ENCODE measurements around the gene ANAPC5.

The ANAPC5 gene

GRCh38 chr12:121351820-121352681 lies at the start of gene ANAPC5:
Gene ANAPC5 (minus strand): TSS chr12:121352411. CDS start chr12:121352340, 71 bp downstream.
- TF ChIP-seq CTCF (IDR thresholded peaks at IDR 0.05; ENCODE audit: borderline replicate concordance, control extremely low read depth, extremely low read depth, insufficient read depth, missing control alignments), result no peak
- in situ Hi-C loops (cut with MboI; ENCODE audit: low sequenced_read_pairs, unreplicated experiment), result no loop called here
- DNase-seq (ENCODE audit: low spot score), result peak; percentile 97

- in situ Hi-C loops (cut with MboI; ENCODE audit: low sequenced_read_pairs, unreplicated experiment), result no loop called here
- TF ChIP-seq CTCF (IDR thresholded peaks at IDR 0.05; ENCODE audit: borderline replicate concordance, control extremely low read depth, extremely low read depth, insufficient read depth, missing control alignments), result no peak
- DNase-seq (ENCODE audit: low spot score), result peak; percentile 62
These were observed 48.3 kb upstream of the ANAPC5 start for GRCh38 chr12:121400332-121401139.

GRCh38 chr12:121399391-121400331 lies 47.5 kb upstream of the ANAPC5 start, which contains the start of gene RNF34:
Gene RNF34 (plus strand): TSS chr12:121400118. CDS start chr12:121400213, 95 bp downstream.
- peak; percentile 99 for DNase-seq (ENCODE audit: low spot score)
- in situ Hi-C loops (cut with MboI; ENCODE audit: low sequenced_read_pairs, unreplicated experiment), result no loop called here
- no peak for TF ChIP-seq CTCF (IDR thresholded peaks at IDR 0.05; ENCODE audit: borderline replicate concordance, control extremely low read depth, extremely low read depth, insufficient read depth, missing control alignments)

- in situ Hi-C loops (cut with MboI; ENCODE audit: low sequenced_read_pairs, unreplicated experiment), result no loop called here
- no peak for DNase-seq (ENCODE audit: low spot score)
- TF ChIP-seq CTCF (IDR thresholded peaks at IDR 0.05; ENCODE audit: borderline replicate concordance, control extremely low read depth, extremely low read depth, insufficient read depth, missing control alignments), result no peak
These were observed 46.1 kb upstream of the ANAPC5 start for GRCh38 chr12:121398355-121398754.

GRCh38 chr12:121397521-121397920 lies 45.3 kb upstream of the ANAPC5 start:
- in situ Hi-C loops (cut with MboI; ENCODE audit: low sequenced_read_pairs, unreplicated experiment), result no loop called here
- DNase-seq (ENCODE audit: low spot score), result no peak
- TF ChIP-seq CTCF (IDR thresholded peaks at IDR 0.05; ENCODE audit: borderline replicate concordance, control extremely low read depth, extremely low read depth, insufficient read depth, missing control alignments), result no peak

GRCh38 chr12:121392325-121392716 lies 40.1 kb upstream of the ANAPC5 start:
- in situ Hi-C loops (cut with MboI; ENCODE audit: low sequenced_read_pairs, unreplicated experiment), result no loop called here
- TF ChIP-seq CTCF (IDR thresholded peaks at IDR 0.05; ENCODE audit: borderline replicate concordance, control extremely low read depth, extremely low read depth, insufficient read depth, missing control alignments), result no peak
- no peak for DNase-seq (ENCODE audit: low spot score)

Measured in GM13976 (cell line).